HEK293 (cell line): Measurements from ENCODE around the gene LRRFIP1.

ENCODE experiments used
- CTCF ChIA-PET: fragments of 350-600 bp; formaldehyde crosslinking; extraction: SDS; loops from one replicate; lab custom pipeline; 2021; ENCODE audit warnings: antibody characterized with exemption; lab: Yijun Ruan, JAX
- POLR2A ChIA-PET: fragments of 300-600 bp; formaldehyde crosslinking; extraction: SDS; loops from one replicate; lab custom pipeline; 2020; ENCODE audit warnings: antibody characterized with exemption, inconsistent platforms; lab: Yijun Ruan, JAX
- H3K27ac ChIP-seq: fragments of 200-500 bp; sonication (Bioruptor generic); 2 replicates; pipeline ENCODE4 v1.5.1; 2014; ENCODE audit warnings: low read depth, low read length, control low read depth, inconsistent platforms; ENCODE audit errors: extremely low read depth
- H3K36me3 ChIP-seq, 2 experiments: fragments of 200-500 bp in 1 of 2; sonication (Bioruptor generic) in 1 of 2; 1 replicate in 1 of 2; 2 replicates in 1 of 2; pipeline ENCODE4 v1.5.1; 2014 to 2017; ENCODE audit warnings: inconsistent platforms in 2 of 2, low read length in 2 of 2; ENCODE audit not compliant: control insufficient read depth in 2 of 2, insufficient read depth in 1 of 2
- H3K4me1 ChIP-seq: fragments of 200-500 bp; sonication (Bioruptor generic); 2 replicates; pipeline ENCODE4 v1.5.1; 2014; ENCODE audit warnings: mild to moderate bottlenecking, low read length, inconsistent platforms; ENCODE audit not compliant: control insufficient read depth, insufficient read depth
- H3K4me3 ChIP-seq: 2 replicates; pipeline ENCODE4 v1.5.1; 2011; ENCODE audit warnings: low read depth, mild to moderate bottlenecking, control low read depth, low read length, moderate library complexity
- H3K9me3 ChIP-seq: fragments of 200-500 bp; sonication (Bioruptor generic); 2 replicates; pipeline ENCODE4 v1.5.1; 2014; ENCODE audit warnings: low read depth, low read length, inconsistent platforms; ENCODE audit not compliant: control insufficient read depth, insufficient read depth
- EGR2 ChIP-seq: fragments of 450-650 bp; formaldehyde crosslinking; IDR thresholded peaks from 2 replicates; pipeline ENCODE4 v1.5.1; 2016; ENCODE audit warnings: low read depth, missing biosample characterization, missing genetic modification characterization
- GLIS2 ChIP-seq: fragments of 450-650 bp; formaldehyde crosslinking; IDR thresholded peaks from 2 replicates; pipeline ENCODE4 v1.5.1; 2016; ENCODE audit warnings: missing biosample characterization, missing genetic modification characterization
- PATZ1 ChIP-seq: fragments of 450-650 bp; formaldehyde crosslinking; IDR thresholded peaks from 2 replicates; pipeline ENCODE4 v1.5.1; 2016; ENCODE audit warnings: missing biosample characterization, missing genetic modification characterization
- SCRT2 ChIP-seq: fragments of 450-650 bp; formaldehyde crosslinking; IDR thresholded peaks from 2 replicates; pipeline ENCODE4 v1.5.1; 2016; ENCODE audit warnings: missing biosample characterization, missing genetic modification characterization
- SETDB1 ChIP-seq: IDR thresholded peaks from one replicate; pipeline ENCODE4 v1.6.1; 2017; ENCODE audit warnings: mild to moderate bottlenecking, low read length, moderate library complexity, mixed read lengths; ENCODE audit not compliant: insufficient read length
- SP7 ChIP-seq: fragments of 450-650 bp; formaldehyde crosslinking; IDR thresholded peaks from 2 replicates; pipeline ENCODE4 v1.5.1; 2016; ENCODE audit warnings: missing biosample characterization, missing genetic modification characterization
- ZBTB21 ChIP-seq: fragments of 450-650 bp; formaldehyde crosslinking; IDR thresholded peaks from 2 replicates; pipeline ENCODE4 v1.5.1; 2017; ENCODE audit warnings: missing biosample characterization, missing genetic modification characterization
- ZBTB6 ChIP-seq: fragments of 450-650 bp; formaldehyde crosslinking; IDR thresholded peaks from 2 replicates; pipeline ENCODE4 v1.5.1; 2017; ENCODE audit warnings: missing biosample characterization, missing genetic modification characterization
- ZBTB8A ChIP-seq: fragments of 450-650 bp; formaldehyde crosslinking; IDR thresholded peaks from 2 replicates; pipeline ENCODE4 v1.5.1; 2016; ENCODE audit warnings: missing biosample characterization, missing genetic modification characterization
- ZIC2 ChIP-seq: fragments of 450-650 bp; formaldehyde crosslinking; IDR thresholded peaks from 2 replicates; pipeline ENCODE4 v1.5.1; 2016; ENCODE audit warnings: missing biosample characterization, missing genetic modification characterization
- ZNF146 ChIP-seq: fragments of 450-650 bp; formaldehyde crosslinking; IDR thresholded peaks from 2 replicates; pipeline ENCODE4 v1.5.1; 2016; ENCODE audit warnings: missing biosample characterization, missing genetic modification characterization
- ZNF157 ChIP-seq: fragments of 450-650 bp; formaldehyde crosslinking; IDR thresholded peaks from 2 replicates; pipeline ENCODE4 v1.5.1; 2016; ENCODE audit warnings: missing biosample characterization, missing genetic modification characterization
- ZNF169 ChIP-seq: fragments of 450-650 bp; formaldehyde crosslinking; IDR thresholded peaks from 2 replicates; pipeline ENCODE4 v1.5.1; 2016; ENCODE audit warnings: missing biosample characterization, missing genetic modification characterization
- ZNF2 ChIP-seq: fragments of 450-650 bp; formaldehyde crosslinking; IDR thresholded peaks from 2 replicates; pipeline ENCODE4 v1.5.1; 2016; ENCODE audit warnings: missing biosample characterization, missing genetic modification characterization
- ZNF292 ChIP-seq: fragments of 450-650 bp; formaldehyde crosslinking; IDR thresholded peaks from 2 replicates; pipeline ENCODE4 v1.5.1; 2016; ENCODE audit warnings: low read depth, missing biosample characterization, missing genetic modification characterization, borderline replicate concordance
- ZNF561 ChIP-seq: fragments of 450-650 bp; IDR thresholded peaks from 2 replicates; pipeline ENCODE4 v1.5.1; 2018; ENCODE audit warnings: missing biosample characterization, missing genetic modification characterization, borderline replicate concordance
- ZNF670 ChIP-seq: fragments of 450-650 bp; formaldehyde crosslinking; IDR thresholded peaks from 2 replicates; pipeline ENCODE4 v1.5.1; 2016; ENCODE audit warnings: missing biosample characterization, missing genetic modification characterization, low read depth
- ZNF830 ChIP-seq: fragments of 450-650 bp; IDR thresholded peaks from 2 replicates; pipeline ENCODE4 v1.5.0; 2018; ENCODE audit warnings: missing biosample characterization, missing genetic modification characterization, low read depth, mild to moderate bottlenecking, moderate library complexity
- ZSCAN18 ChIP-seq: fragments of 450-650 bp; formaldehyde crosslinking; IDR thresholded peaks from 2 replicates; pipeline ENCODE4 v1.5.1; 2016; ENCODE audit warnings: missing biosample characterization, missing genetic modification characterization

LRRFIP1 gene

GRCh38 chr2:237639836-237640220 lies 12.4 kb downstream of the LRRFIP1 start:
- H3K4me1 ChIP-seq = 0 out of 2 replicates have a peak, but pooled peaks cover 4% of the 10 kb centered on the region
- TF ChIP-seq SP7 (tag by site-specific recombination) = no peak
- 0 out of 2 replicates have a peak, but pooled peaks have one; percentile 18 for TF ChIP-seq ZIC2 (tag by site-specific recombination)
- no peak for TF ChIP-seq ZSCAN18 (tag by site-specific recombination)
- ChIA-PET POLR2A (interaction anchor here (0.6 kb wide), 1 partner anchor 409 kb away, joined by 3 read pairs; no protein-coding TSS in a partner anchor), CTCF (interaction anchor here (0.6 to 1.0 kb wide), 2 partner anchors 33 to 105 kb away, joined by 3 to 4 read pairs; no protein-coding TSS in a partner anchor)
- H3K36me3 ChIP-seq = peaks cover 0 to 20% of the 10 kb centered on the region in 2 experiments; a peak in 1 of 3 replicates
- H3K4me3 ChIP-seq = no peak overlapping the region
- no peaks in the 10 kb centered on the region for H3K9me3 ChIP-seq
- H3K27ac ChIP-seq = no peak overlapping the region

- Histone ChIP-seq H3K4me1 (0 out of 2 replicates have a peak, but pooled peaks cover 4% of the 10 kb centered on the region), H3K4me3 (no peak overlapping the region), H3K36me3 (peaks cover 0 to 27% of the 10 kb centered on the region in 2 experiments; a peak in 1 of 3 replicates), H3K9me3 (no peaks in the 10 kb centered on the region)
- POLR2A ChIA-PET = no interaction called here
- TF ChIP-seq EGR2 (tag by site-specific recombination) (no peak), SETDB1 (no peak), ZNF2 (tag by site-specific recombination) (no peak), ZNF292 (no peak), GLIS2 (tag by site-specific recombination) (no peak), ZBTB21 (tag by site-specific recombination) (no peak), PATZ1 (tag by site-specific recombination) (no peak), ZNF146 (no peak), ZNF670 (tag by site-specific recombination) (no peak), SCRT2 (tag by site-specific recombination) (no peak), ZNF169 (tag by site-specific recombination) (no peak), ZBTB8A (tag by site-specific recombination) (no peak), ZNF157 (tag by site-specific recombination) (no peak)
- TF ChIP-seq, all 188 proteins: peak for 0
- no peak overlapping the region for H3K27ac ChIP-seq
- CTCF ChIA-PET = no interaction called here
Observed at GRCh38 chr2:237640493-237640998, 13.2 kb downstream of the LRRFIP1 start.

GRCh38 chr2:237642038-237642734 lies 14.8 kb downstream of the LRRFIP1 start:
- no peaks in the 10 kb centered on the region for H3K9me3 ChIP-seq
- POLR2A ChIA-PET = no interaction called here
- CTCF ChIA-PET = no interaction called here
- peak; percentile 47; the same call in 1 of the 2 replicates for TF ChIP-seq ZNF561 (tag by site-specific recombination)
- no peak for TF ChIP-seq ZNF830 (tag by site-specific recombination)
- peak; percentile 65 for TF ChIP-seq ZBTB6 (tag by site-specific recombination)
- TF ChIP-seq, all 188 proteins: peak for 2
- H3K4me3 ChIP-seq = no peak overlapping the region
- H3K4me1 ChIP-seq = 0 out of 2 replicates have a peak, but pooled peaks cover 4% of the 10 kb centered on the region
- peaks cover 0 to 29% of the 10 kb centered on the region in 2 experiments; a peak in 1 of 3 replicates for H3K36me3 ChIP-seq
- H3K27ac ChIP-seq = no peak overlapping the region
